ENCODE results near the gene PIGB. TPM values are rescaled to one million over a fixed set of nuclear protein-coding genes. Genes with fewer than 3 reads are reported as not detected.

PIGB gene
- total RNA-seq, 2 experiments from 2014 or later: 21.5 to 21.6 TPM

- H3K27me3 Mint-ChIP-seq: no peaks in the 10 kb centered on the region
- H3K27ac Mint-ChIP-seq: peak overlapping the region; percentile 51
- TF ChIP-seq CTCF (IDR thresholded peaks at IDR 0.05): no peak
- H3K4me3 Mint-ChIP-seq: peak overlapping the region; percentile 13
- no peaks in the 10 kb centered on the region for H3K27me3 ChIP-seq (ENCODE audit: control insufficient read depth in 1 of 2, insufficient read depth in 2 of 2, low read length in 2 of 2)
- intact Hi-C loops (cut with DNase I, micrococcal nuclease): no loop called here
- ATAC-seq (ENCODE audit: poor library complexity) (no peak), DNase-seq (no peak)
- no peaks in the 10 kb centered on the region for H3K9me3 Mint-ChIP-seq
- H3K27ac ChIP-seq (ENCODE audit: low read depth in 1 of 2, low read length in 2 of 2): no peak overlapping the region
- H3K4me1 ChIP-seq (ENCODE audit: insufficient read depth, low read length): peaks cover 26% of the 10 kb centered on the region
- H3K9me3 ChIP-seq (ENCODE audit: control insufficient read depth in 1 of 2, insufficient read depth in 1 of 2, low read length in 2 of 2): no peaks in the 10 kb centered on the region
- H3K36me3 Mint-ChIP-seq (ENCODE audit: low read depth): peaks cover 45% of the 10 kb centered on the region
- CTCF ChIA-PET: no interaction called here
- peaks cover 52% of the 10 kb centered on the region for H3K4me1 Mint-ChIP-seq (ENCODE audit: low read depth)
- POLR2A ChIA-PET: interaction anchor here (1.5 kb wide), 1 partner anchor 10 kb away, joined by 3 read pairs; no protein-coding TSS in a partner anchor
- H3K36me3 ChIP-seq (ENCODE audit: insufficient read depth, low read length): peaks cover 10% of the 10 kb centered on the region
- no peak overlapping the region for H3K4me3 ChIP-seq (ENCODE audit: low read length)
Observed at GRCh38 chr15:55322467-55322866, 3.4 kb downstream of the PIGB start.

- Histone ChIP-seq H3K9me3 (ENCODE audit: control insufficient read depth in 1 of 2, insufficient read depth in 1 of 2, low read length in 2 of 2) (no peaks in the 10 kb centered on the region), H3K4me3 (ENCODE audit: low read length) (no peak overlapping the region), H3K4me1 (ENCODE audit: insufficient read depth, low read length) (peaks cover 3% of the 10 kb centered on the region), H3K36me3 (ENCODE audit: insufficient read depth, low read length) (peaks cover 39% of the 10 kb centered on the region), H3K27ac (ENCODE audit: low read depth in 1 of 2, low read length in 2 of 2) (no peak overlapping the region), H3K27me3 (ENCODE audit: control insufficient read depth in 1 of 2, insufficient read depth in 2 of 2, low read length in 2 of 2) (no peaks in the 10 kb centered on the region)
- Mint-ChIP-seq H3K4me3 (no peak overlapping the region), H3K27me3 (no peaks in the 10 kb centered on the region), H3K9me3 (no peaks in the 10 kb centered on the region), H3K36me3 (ENCODE audit: low read depth) (peaks cover 65% of the 10 kb centered on the region), H3K27ac (no peak overlapping the region), H3K4me1 (ENCODE audit: low read depth) (peaks cover 14% of the 10 kb centered on the region)
- intact Hi-C loops (cut with DNase I, micrococcal nuclease): no loop called here
- ChIA-PET POLR2A (interaction anchor here (0.6 to 1.9 kb wide), 2 partner anchors 8 to 22 kb away, joined by 3 to 8 read pairs; partner anchors contain the start of genes PIGB and PIGBOS1), CTCF (no interaction called here)
- TF ChIP-seq CTCF (IDR thresholded peaks at IDR 0.05): no peak
- DNase-seq: no peak
- ATAC-seq (ENCODE audit: poor library complexity): no peak
Observed at GRCh38 chr15:55327387-55327786, 8.4 kb downstream of the PIGB start.

GRCh38 chr15:55334371-55334770, 15.3 kb downstream of the PIGB start:
- H3K9me3 Mint-ChIP-seq: no peaks in the 10 kb centered on the region
- no peaks in the 10 kb centered on the region for H3K4me1 ChIP-seq (ENCODE audit: insufficient read depth, low read length)
- no peak overlapping the region for H3K27ac ChIP-seq (ENCODE audit: low read depth in 1 of 2, low read length in 2 of 2)
- no peak overlapping the region for H3K4me3 Mint-ChIP-seq
- H3K4me3 ChIP-seq (ENCODE audit: low read length): no peak overlapping the region
- peaks cover 73% of the 10 kb centered on the region for H3K36me3 ChIP-seq (ENCODE audit: insufficient read depth, low read length)
- no peak for TF ChIP-seq CTCF (IDR thresholded peaks at IDR 0.05)
- no peaks in the 10 kb centered on the region for H3K9me3 ChIP-seq (ENCODE audit: control insufficient read depth in 1 of 2, insufficient read depth in 1 of 2, low read length in 2 of 2)
- no peaks in the 10 kb centered on the region for H3K4me1 Mint-ChIP-seq (ENCODE audit: low read depth)
- intact Hi-C loops (cut with DNase I, micrococcal nuclease): no loop called here
- CTCF ChIA-PET: no interaction called here
- no peaks in the 10 kb centered on the region for H3K27me3 Mint-ChIP-seq
- peaks cover 76% of the 10 kb centered on the region for H3K36me3 Mint-ChIP-seq (ENCODE audit: low read depth)
- DNase-seq: no peak
- H3K27ac Mint-ChIP-seq: no peak overlapping the region
- POLR2A ChIA-PET: interaction anchor here (1.1 kb wide), 1 partner anchor 15 kb away, joined by 5 read pairs; the partner anchor contains the start of genes PIGB and PIGBOS1
- no peaks in the 10 kb centered on the region for H3K27me3 ChIP-seq (ENCODE audit: control insufficient read depth in 1 of 2, insufficient read depth in 2 of 2, low read length in 2 of 2)
- ATAC-seq (ENCODE audit: poor library complexity): no peak
